NCI-H510A treated with DMSO at 0.1 percent for 48 hours (cell line): ENCODE results near the gene SELENOO.

Experiments used
- DNase-seq: peaks from one replicate; lab custom pipeline; 2025; lab: John Stamatoyannopoulos, UW

Gene SELENOO

DNA sequence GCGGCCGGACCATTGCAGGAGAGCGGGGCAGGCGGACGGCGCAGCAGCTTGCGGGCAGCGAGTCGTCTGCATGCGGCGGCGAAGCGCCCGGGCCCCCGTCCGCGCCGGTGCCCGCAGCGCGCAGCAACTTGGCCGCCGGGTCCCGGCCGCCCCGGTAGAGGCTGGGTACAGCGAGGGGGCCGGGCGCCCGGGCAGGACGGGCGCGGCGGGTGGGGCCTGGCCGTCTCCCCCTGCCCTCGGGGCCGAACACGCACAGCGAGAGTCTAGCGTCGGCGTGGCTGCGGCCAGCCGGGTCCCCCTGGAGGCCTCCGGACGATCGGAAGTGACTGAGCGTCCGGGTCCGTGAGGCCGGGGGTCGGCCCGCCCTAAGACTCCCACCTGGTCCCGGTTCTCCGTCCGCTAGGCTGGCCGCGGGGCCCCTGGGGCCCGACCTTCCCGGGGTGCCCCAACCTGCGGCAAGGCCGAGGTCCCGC, 15.9 kb upstream of the SELENOO start:
- no peak for DNase-seq

DNA sequence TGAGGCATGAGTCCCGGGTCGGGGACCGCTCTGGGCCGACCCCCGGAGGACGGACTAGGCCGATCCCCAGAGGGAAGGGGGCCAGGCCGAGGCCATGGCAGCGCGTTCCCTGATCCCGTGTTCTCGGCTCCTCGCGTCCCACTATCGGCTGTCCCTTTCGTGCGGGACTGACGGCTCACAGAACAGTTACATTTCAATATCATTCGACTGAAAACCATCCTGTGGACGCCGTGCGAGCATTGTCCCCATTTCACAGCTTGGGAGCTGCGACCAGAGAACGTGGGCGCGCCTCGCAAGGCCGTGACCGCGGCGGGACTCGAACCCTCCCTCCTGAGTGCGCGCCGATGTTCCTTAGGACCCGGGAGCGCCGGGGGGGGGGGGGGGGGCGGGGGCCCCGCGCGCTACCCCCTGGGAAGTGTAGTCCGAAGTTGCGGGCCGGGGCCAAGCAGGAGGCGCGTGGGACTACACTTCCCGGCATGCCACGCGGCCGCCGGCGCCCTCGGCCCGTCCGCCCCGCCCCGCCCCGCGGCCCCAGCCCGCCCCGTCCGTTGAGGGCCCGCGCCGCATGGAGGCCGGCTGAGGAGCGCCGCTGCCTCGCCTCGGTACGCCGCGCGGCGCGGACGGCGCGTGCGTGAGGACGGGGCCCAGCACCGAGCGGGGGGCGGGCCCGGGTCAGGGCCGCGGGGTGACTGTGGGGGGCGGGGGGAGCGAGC, 15.3 kb upstream of the SELENOO start, which contains the start of gene TRABD:
TRABD (plus strand) TSS at position 539 of the 713 bp plus-strand sequence. CDS start 7,148 bp downstream, outside the sequence.
- peak; percentile 59 for DNase-seq

DNA sequence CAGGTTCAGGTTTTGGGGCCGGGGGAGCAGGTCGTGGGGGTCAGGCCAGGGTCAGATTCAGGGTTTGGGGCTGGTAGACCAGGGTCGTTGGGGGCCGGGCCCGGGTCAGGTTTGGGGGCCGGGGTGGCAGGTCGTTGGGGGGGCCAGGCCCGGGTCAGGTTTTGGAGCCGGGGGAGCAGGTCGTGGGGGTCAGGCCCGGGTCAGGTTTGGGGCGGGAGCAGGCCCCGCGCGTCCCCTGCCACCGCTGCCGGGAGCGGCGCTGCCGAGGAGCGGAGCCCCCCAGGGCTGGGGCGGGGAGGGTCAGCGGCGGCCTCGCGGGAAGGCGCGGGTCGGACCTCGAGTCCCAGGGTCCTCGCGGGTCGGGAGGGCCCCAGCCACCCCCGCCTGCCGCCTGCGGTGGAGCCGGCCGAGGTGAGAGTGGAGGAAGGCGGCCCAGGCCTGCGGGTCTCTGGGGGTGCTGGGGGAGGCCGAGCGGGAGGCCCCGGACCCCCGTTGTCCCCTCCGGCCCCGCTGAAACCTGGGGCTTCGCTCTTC, 14.6 kb upstream of the SELENOO start:
- no peak for DNase-seq

DNA sequence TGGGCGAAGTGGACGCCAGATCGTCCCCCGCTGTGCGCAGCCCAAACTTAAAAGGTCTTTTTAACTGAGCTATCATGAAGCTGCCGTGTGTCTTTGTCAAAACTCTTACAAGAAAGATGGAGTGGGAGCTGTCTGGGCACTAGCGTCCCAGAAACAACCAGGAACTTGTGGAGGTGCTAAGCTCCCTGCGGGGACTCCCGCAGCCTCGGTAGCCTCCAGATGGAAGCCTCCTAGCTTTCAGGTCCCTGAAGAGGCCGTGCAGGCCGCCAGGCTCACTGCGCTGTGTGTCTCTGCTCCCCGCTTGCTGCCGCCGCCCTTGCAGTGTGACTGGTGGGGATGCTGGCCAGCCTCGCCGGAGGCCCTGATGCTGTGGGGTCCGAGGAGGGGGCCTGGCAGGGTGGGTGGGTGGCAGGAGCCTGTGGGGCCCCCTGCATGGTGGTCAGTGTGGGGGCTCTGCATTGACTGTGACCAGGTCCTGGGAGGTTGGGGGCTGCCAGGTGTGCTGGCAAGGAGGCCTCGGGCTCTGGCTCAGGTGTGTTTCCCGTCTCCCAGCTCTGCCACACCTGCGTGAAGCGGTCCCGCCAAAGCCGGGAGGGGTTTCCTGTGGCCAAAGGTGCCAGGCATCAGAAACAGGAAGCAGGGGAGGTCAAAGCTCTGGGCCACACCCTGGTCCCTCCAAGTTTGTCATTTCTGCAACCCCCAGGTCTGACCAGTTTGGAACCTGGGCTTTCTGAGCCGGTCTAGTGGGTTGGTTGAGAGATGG, 13.9 kb upstream of the SELENOO start:
- DNase-seq = no peak

DNA sequence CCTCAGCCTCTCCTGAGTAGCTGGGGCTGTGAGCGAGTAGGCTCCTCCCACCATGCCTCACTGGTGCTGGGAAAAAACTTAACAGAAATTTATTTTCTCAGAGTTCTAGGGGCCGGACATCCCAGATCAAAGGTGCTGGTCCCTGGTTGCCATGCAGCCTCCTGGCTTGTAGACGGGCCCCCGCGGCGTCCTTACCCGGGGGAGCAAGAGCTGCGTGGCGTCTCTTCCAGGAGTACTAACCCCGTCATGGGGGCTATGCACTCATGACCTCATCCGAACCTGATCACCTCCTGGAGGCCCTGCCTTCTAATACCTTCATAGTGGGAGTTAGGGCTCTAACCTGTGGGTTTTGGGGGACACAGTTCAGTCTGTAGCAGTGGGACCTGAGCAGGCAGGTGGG, 12.5 kb upstream of the SELENOO start:
- DNase-seq = no peak

DNA sequence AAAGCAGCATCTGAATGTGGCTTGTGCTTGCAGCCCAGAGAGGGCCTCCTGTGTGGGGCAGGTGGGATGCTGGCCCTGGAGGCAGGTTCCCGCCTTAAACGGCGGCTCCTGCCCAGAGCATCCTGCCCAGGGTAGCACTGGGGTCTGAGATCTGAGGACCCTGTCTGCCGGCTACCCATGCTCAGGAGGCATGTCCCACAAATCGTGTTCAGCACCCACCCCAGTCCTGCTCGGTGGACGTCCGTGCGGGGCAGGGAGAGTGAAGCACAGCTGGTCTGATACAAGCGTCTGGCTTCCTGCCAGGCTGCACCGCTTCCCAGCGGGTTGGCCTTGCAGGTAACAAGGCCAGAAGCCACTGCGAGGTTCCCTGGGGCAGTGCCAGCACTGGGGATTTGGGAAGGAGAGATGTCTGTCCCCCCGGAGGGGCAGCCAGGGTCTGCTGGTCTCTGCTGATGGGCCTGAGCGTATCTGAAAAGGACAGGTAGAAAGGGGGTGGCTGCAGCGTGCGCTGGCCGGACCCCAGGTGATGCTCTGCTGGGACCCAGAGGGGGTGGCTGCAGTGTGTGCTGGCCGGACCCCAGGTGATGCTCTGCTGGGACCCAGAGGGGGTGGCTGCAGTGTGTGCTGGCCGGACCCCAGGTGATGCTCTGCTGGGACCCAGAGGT, 11.5 kb upstream of the SELENOO start:
- no peak for DNase-seq

DNA sequence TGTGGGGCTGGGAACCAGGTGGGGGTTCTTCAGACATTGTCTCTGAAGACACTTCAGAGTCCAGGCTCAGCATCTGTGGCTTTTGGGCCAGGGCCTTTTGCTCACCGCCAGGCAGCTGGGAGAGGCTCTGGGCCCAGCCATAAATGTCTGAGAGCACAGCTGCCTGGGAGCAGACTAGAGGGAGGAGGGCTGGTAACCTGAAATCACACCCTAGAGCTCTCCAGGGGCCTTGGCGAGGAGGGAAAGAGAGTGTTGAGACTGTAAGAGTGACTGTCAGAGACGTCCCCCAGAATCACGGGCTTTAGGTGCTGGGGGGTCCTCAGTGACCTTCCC, 11.0 kb upstream of the SELENOO start:
- DNase-seq = peak; percentile 64

DNA sequence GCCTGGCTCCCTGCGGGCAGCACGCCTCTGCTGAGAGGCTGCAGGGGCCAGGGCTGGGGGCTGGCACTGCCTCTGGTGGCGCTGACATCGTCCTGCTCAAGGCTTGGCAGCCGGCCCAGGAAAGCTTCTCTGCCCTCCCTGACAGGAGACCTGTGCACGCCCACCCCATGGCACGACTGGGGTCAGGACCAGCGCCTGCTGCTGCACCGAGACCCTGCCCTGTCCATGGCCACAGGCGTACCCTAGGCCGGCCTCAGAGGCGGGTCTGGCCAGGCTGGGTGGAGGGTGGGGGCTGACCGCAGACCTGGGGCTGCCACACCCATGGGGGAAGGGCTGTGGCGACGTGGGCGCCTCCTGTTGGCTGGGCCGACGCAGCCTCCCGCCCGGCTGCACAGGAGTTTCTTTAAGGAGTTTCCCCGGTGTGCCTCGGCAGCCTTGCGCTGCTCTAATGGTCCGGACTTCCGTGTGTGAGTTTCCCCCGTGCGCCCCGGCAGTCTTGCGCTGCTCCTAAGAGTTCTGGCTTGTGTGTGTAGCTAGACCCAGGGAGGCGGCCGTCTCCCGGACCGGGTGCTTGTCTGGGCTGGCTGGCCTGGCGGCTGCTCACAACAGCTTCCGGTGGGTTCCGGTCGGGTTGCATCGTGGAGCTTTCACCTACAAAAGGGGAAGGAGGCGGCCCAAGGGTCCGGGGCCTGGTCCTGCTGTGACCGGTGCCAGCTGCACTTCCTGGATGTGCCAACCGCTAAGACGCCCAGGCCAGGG, 10.4 kb upstream of the SELENOO start:
- peak; percentile 64 for DNase-seq

DNA sequence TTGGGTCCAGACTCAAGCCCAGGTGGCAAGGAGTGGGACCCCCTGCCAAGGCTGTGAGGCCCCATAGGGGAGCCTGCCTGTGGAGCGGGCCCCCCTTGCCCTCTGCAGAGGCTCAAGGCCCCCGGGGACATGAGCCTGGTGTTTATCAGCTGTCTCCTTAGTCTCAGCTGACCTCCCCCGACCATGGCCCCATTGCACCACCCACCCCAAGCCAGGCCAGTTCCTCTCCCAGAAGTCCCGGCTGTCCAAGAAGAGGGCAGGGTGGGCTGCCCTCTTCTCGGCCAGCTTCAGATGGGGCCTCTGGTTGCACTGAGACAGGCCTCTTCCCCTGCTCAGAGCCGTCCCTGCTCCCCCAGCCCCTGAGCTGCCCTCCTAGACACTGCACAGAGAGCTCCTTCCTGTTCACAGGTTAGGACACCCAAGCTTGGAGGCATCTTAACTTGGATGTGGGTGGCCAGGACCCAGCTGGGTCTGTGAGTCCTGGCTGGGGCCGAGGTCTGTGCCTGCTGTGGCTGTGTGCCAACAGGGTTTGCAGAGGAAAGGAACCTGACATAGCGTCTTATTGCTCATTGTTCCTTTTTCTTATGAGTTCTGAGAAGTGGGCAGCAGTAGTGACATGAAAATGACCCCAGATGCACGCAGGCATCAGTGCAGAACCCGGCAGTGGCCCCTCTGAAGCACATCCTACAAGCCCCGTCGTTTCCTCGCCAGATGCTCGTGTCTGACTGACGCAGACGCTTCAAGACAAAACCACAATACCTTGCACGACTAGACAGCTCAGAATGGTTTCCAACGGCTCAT, 9.7 kb upstream of the SELENOO start:
- DNase-seq = no peak

DNA sequence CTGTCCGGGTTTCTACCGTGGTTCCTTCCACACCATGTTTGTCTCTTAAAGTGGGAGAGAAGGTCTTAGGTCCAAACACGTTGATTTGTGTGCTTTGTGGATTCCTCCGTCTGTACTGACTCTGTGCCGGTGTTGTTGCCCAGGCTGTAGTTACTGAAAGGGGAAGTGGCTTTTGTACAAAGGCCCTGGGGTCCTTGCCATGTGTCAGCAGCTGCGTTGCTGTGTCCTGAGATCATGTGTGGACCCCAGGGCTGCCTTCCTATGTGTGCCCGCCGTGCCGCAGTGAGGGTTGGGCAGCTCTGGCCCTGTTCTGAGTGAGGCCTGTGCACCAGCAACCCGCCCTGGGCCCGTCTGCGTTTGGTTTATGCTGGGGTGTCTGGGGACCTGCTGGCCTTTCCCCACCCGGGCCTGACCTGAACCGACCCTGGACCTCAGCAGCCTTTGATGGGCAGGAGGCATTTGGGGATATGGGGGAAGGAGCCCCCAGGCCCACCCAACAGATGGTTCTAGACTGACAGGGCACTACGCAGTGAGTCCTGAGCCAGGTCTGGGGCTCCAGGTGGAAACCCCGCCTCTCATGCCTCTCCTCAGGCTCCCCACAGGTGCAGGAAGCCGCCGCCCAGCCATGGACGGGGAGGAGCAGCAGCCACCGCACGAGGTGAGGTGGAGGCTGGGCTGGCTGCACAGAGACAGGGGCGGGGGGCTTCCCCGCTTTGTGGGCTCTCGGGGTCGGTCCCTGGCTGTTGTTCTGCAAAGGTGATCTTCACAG, 8.2 kb upstream of the SELENOO start:
- DNase-seq = no peak

DNA sequence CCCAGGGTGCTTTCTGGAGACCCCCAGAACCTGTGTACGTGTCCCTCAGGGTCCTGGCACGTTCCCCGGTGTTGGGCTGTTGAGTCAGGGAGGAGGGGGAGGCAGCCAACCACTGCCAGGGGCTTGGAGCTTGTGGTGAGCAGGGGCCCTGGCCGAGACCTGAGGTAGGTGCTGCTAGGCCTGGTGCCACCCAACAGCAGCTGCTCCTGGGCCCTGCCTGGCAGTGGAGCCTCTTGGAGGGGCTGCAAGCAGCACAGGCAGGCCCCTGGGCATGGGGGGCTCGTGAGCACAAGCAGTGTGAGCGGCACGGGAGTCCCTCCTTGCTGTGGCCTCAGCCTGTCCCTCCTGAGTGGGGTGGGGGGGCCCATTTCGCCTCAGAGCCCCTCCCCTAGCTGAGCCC, 7.2 kb upstream of the SELENOO start:
- DNase-seq = no peak

DNA sequence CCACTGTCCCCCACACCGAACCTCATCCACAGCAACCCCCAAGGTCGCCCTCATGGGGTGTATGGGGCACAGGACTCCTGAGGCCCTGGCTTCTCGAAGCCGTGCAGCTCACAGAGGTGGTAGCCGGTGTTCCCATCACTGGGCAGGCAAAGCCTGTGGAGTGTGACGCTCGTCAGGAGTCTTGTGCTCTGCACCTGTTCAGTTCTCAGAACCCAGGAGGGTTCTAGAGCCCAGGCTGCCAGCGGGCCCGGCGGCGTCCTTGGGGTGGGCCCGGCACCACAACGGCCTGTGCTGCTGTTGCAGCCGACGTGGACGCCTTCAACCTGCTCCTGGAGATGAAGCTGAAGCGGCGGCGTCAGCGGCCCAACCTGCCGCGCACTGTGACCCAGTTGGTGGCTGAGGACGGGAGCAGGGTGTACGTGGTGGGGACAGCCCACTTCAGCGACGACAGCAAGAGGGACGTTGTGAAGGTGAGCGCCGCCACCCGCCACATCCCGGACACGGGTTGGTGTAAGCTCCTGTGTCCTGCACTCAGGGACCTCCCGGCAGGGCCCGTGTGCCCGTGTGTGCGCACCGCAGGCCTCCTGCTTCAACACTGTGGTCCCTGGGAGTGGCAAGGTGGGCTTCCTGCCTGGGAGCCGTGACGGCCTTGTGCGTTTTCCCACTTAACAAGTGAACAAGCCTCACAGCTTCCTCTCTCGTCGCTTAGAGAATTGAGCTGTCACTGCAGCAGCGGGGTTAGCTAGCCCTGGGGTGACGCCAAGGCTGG, 6.6 kb upstream of the SELENOO start:
- DNase-seq = no peak

DNA sequence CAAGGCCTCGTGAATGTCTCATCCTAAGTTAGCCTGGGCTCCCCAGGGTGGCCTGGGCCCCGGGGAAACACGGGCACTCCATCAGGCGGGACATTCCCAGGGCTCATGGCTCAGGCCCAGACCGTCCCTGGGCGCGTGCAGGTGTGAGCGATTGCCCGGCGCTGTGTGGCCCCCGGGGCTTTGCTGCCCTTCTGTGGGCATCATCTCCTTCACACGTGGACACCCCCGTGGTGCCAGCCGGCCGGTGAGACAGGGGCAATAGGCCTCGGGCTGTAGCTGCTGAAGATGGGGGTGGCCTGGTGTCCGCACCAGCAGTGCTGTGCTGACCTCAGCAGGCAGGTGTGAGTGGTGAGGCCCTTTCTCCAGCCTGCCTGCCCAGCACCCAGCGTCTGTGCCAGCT, 4.6 kb upstream of the SELENOO start:
- no peak for DNase-seq

DNA sequence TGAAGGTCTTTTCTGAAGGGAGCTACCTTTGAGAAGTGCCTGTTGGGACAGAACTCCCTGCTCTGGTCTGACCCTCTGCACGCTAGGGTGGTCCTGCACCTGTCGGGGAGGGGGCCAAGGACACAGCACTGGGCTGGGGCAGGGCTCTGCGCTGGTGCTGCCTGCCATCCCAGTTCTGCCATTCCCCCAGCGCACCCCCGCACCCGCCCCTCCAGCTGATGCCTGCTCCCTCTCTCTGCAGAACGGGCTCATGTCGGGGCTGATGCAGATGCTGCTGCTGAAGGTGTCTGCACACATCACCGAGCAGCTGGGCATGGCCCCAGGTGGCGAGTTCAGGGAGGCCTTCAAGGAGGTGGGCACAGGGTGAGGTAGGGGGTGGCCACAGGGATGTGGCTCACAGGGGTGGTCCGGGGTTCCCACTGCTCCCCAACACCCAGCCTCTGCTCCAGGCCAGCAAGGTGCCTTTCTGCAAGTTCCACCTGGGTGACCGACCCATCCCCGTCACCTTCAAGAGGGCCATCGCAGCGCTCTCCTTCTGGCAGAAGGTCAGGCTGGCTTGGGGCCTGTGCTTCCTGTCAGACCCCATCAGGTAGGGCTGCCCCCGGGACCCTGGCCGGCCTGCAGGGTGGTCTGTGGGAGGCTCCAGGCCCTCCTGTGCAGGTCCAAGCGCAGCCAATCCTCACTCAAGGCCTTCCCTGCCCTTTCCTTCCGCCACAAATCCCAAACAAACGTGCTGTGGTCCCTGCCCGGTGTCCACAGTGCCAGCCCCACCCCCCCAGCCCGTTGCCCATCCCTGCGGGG, 3.6 kb upstream of the SELENOO start:
- DNase-seq = no peak

DNA sequence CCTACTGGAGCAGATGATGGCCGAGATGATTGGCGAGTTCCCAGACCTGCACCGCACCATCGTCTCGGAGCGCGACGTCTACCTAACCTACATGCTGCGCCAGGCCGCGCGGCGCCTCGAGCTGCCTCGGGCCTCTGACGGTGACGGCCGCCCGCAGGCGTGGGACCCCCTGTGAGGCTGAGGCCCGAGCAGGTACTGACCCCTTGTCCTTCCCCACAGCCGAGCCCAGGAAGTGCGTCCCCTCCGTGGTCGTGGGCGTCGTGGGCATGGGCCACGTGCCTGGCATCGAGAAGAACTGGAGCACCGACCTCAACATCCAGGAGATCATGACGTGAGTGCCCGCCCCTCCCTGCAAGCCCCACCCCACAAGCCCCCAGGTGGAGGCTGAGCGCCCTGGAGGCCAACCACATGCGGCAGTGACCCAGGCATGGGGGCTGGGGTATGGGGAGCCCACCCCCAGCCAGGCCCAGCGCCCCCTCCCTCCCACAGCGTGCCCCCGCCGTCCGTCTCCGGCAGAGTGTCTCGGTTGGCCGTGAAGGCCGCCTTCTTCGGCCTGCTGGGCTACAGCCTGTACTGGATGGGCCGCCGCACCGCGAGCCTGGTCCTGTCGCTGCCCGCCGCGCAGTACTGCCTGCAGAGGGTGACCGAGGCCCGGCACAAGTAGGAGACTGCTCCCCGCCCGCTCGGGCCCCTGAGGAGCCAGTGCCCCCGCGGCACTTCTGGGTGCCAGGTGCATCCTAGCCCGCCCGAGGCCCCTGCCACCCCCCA, 2.8 kb upstream of the SELENOO start:
- DNase-seq = no peak

DNA sequence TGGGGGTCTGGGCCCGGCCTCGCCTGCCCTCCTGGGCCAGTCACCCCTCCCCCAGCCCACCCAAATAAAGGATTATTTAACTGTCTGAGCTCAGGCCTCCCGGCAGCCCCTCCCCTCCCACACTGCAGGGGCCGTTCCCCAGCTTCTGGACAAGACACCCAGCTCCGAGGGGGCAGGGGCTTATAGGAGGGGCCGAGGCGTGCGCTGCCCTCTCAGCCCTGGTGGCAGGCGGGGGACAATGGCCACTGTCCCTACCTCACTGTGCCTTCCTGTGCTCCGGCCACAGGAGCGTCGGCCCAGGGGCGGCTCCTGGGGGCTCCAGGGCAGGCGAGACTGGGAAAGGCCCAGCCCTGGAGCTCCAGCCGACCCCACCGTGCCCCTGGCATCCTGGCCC, 2.2 kb upstream of the SELENOO start:
- DNase-seq = no peak

DNA sequence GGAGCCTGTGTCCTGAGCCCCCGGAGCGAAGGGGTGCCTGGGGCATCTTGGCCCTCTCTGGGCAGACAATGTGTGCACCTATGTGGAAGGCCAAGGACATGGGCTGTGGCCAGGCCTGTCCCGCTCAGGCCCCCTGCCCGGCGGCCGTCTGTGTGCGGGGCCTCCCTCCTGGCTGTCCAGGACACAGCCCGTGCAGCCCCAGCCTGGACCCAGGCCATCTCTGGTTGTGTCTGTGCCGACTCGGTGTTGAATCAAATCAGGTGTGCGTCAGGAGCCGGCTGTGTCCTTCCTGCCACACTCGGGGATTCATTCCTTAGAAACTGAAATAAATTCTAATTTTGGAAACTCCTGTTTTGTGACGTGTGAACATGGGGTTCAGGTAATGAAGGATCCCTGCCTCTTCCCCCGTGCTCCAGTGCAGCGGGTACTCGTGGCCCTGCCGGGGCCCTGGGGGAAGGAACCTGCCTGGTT, 1.5 kb upstream of the SELENOO start:
- DNase-seq = no peak
